Thyroid gland (tissue), 4 donors: Measurements from ENCODE around the gene SSTR5.

Source experiments
- CTCF ChIP-seq, 6 experiments: fragments of 200-600 bp in 3 of 6; fragments of 450-650 bp in 3 of 6; sonication (generic) in 3 of 6; IDR thresholded peaks; one replicate each; pipeline ENCODE4 v1.5.1; 2016 to 2019; ENCODE audit warnings: antibody characterized with exemption in 6 of 6, mild to moderate bottlenecking in 2 of 6, inconsistent platforms in 1 of 6, moderate library complexity in 1 of 6
- POLR2A ChIP-seq, 2 donors: fragments of 450-650 bp; IDR thresholded peaks; one replicate each; pipeline ENCODE4 v1.6.1; 2017; ENCODE audit warnings: antibody characterized with exemption in 2 of 2, mild to moderate bottlenecking in 2 of 2, moderate library complexity in 1 of 2

GRCh38 chr16:1091992-1092552 is 19.5 kb downstream of the SSTR5 start:
- TF ChIP-seq POLR2A (IDR thresholded peaks at IDR 0.05) (no peak), CTCF (IDR thresholded peaks at IDR 0.05) (no peak)
